Measurements from ENCODE around the gene STXBP2. TPM values are rescaled to one million over a fixed set of nuclear protein-coding genes. Genes with fewer than 3 reads are reported as not detected.

Gene STXBP2
- total and polyA plus RNA-seq, 9 of the 15 experiments (the other 6 are each of a cell fraction or from before 2014, with no cell fraction given), result 2.5 to 163 (median 71.3) TPM

GRCh38 chr19:7590256-7590655 is 46.7 kb upstream of the STXBP2 start:
- Histone ChIP-seq H3K36me3 (ENCODE audit: control insufficient read depth, insufficient read depth, low read length) (no peaks in the 10 kb centered on the region), H3K27ac (ENCODE audit: extremely low read depth, low read depth, low read length) (no peak overlapping the region), H3K4me2 (ENCODE audit: insufficient read depth, low read length) (no peak overlapping the region), H3K9ac (ENCODE audit: insufficient read depth in 1 of 2, low read depth in 2 of 2, low read length in 2 of 2) (no peak overlapping the region; a peak in 1 of 4 replicates), H3K4me3 (no peak overlapping the region), H3K79me2 (ENCODE audit: control insufficient read depth, insufficient read depth, low read length) (no peaks in the 10 kb centered on the region), H3K9me3 (replicated peaks; ENCODE audit: control insufficient read depth, insufficient read depth, low read depth, low read length) (no peaks in the 10 kb centered on the region), H2AFZ (ENCODE audit: low read depth, low read length) (no peak overlapping the region), H3K27me3 (ENCODE audit: control insufficient read depth in 2 of 2, insufficient read depth in 2 of 2, low read length in 2 of 2) (peaks cover 8 to 35% of the 10 kb centered on the region in 2 experiments; a peak in 4 of 5 replicates), H4K20me1 (replicated peaks; ENCODE audit: control insufficient read depth, insufficient read depth, low read length) (no peaks in the 10 kb centered on the region), H3K9me1 (ENCODE audit: control insufficient read depth, insufficient read depth, low read length) (no peaks in the 10 kb centered on the region), H3K4me1 (replicated peaks in 1 of 2; ENCODE audit: control insufficient read depth in 2 of 2, insufficient read depth in 2 of 2, low read length in 2 of 2) (peaks cover 0 to 9% of the 10 kb centered on the region in 2 experiments; a peak in 2 of 5 replicates)
- intact Hi-C loops (cut with micrococcal nuclease) (no loop called here), in situ Hi-C loops (cut with MboI) (no loop called here)
- no peak for TF ChIP-seq KHSRP (IDR thresholded peaks at IDR 0.05)
- no peak for TF ChIP-seq OTX1 (CRISPR knock-in tag; IDR thresholded peaks at IDR 0.05)
- TF ChIP-seq KLF1 (tag; IDR thresholded peaks at IDR 0.05), result no peak
- TF ChIP-seq ZNF316 (IDR thresholded peaks at IDR 0.05), result no peak
- TF ChIP-seq PYGO2 (tag; IDR thresholded peaks at IDR 0.05), result no peak
- no peak for TF ChIP-seq NR2C2 (CRISPR knock-in tag; IDR thresholded peaks at IDR 0.05)
- no peak for TF ChIP-seq NR2C2 (tag; IDR thresholded peaks at IDR 0.05)
- no peak for TF ChIP-seq SIN3B (IDR thresholded peaks at IDR 0.05; ENCODE audit: low read depth)
- TF ChIP-seq TCF7 (IDR thresholded peaks at IDR 0.05; ENCODE audit: borderline replicate concordance), result no peak
- no peak for TF ChIP-seq CREB3L1 (IDR thresholded peaks at IDR 0.05; ENCODE audit: borderline replicate concordance, low read depth)
- no peak for TF ChIP-seq CHD4 (IDR thresholded peaks at IDR 0.05; ENCODE audit: insufficient read depth, insufficient replicate concordance, low read depth, low read length, poor library complexity, severe bottlenecking)
- no peak for TF ChIP-seq XRCC5 (IDR thresholded peaks at IDR 0.05; ENCODE audit: low read depth, low read length)
- TF ChIP-seq CREB1 (IDR thresholded peaks at IDR 0.05), result no peak
- no peak for TF ChIP-seq CREB1 (CRISPR knock-in tag; IDR thresholded peaks at IDR 0.05)
- TF ChIP-seq GMEB1 (CRISPR knock-in tag; IDR thresholded peaks at IDR 0.05), result no peak
- TF ChIP-seq TOE1 (IDR thresholded peaks at IDR 0.05; ENCODE audit: borderline replicate concordance), result no peak
- TF ChIP-seq TOE1 (CRISPR knock-in tag; IDR thresholded peaks at IDR 0.05; ENCODE audit: borderline replicate concordance, low read depth), result no peak
- no peak for TF ChIP-seq ZNF444 (CRISPR knock-in tag; IDR thresholded peaks at IDR 0.05)
- no peak for FAIRE-seq
- 7% methylated on average over 7 of the region's 8 CpGs for WGBS (ENCODE audit: insufficient coverage, low coverage, missing lambda C conversion rate)
- no peak; the same call in 2 of the 3 replicates for ATAC-seq
- CTCF ChIA-PET (ENCODE audit: low intra/inter-chr PET ratio), result no interaction called here
- DNase-seq (ENCODE audit: extremely low read depth in 1 of 4, low spot score in 3 of 4), result no peak
- no TSS peak for BruUV-seq (replicated peaks)
- POLR2A ChIA-PET, result no interaction called here
